ENCODE measurements around the gene BEST1. TPM values are rescaled to one million over a fixed set of nuclear protein-coding genes. Genes with fewer than 3 reads are reported as not detected.

BEST1 gene
- total RNA-seq, 2 donors from 2014 or later = 1.5 to 18.0 TPM

- H3K9me3 ChIP-seq = no peaks in the 10 kb centered on the region
- H3K36me3 ChIP-seq = no peaks in the 10 kb centered on the region
- H3K27ac ChIP-seq = no peak overlapping the region
- TF ChIP-seq POLR2A (IDR thresholded peaks at IDR 0.05) = no peak
- no peaks in the 10 kb centered on the region for H3K27me3 ChIP-seq (replicated peaks; ENCODE audit: insufficient read depth)
- intact Hi-C loops (cut with DNase I) = no loop called here
- peaks cover 3% of the 10 kb centered on the region for H3K4me1 ChIP-seq (replicated peaks)
- no peak overlapping the region for H3K4me3 ChIP-seq
- 37% methylated on average over 2 of the region's 2 CpGs for WGBS
- DNase-seq (ENCODE audit: low spot score) = no peak
These were observed 9.0 kb downstream of the BEST1 start for GRCh38 chr11:61959114-61959513.

DNA sequence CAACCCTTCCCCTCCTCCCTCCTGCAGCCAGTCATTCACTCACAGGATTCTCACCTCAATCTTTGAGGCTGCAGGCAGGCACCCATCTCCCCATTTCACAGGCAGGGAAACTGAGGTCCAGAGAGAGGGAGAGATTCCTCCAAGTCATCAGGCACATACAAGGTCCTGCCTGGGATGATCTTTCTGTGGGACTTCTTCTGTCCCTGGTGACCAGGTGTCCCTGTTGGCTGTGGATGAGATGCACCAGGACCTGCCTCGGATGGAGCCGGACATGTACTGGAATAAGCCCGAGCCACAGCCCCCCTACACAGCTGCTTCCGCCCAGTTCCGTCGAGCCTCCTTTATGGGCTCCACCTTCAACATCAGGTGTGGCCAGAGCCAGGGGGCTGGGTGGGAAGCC, 9.5 kb downstream of the BEST1 start:
- no peak overlapping the region for H3K27ac ChIP-seq
- intact Hi-C loops (cut with DNase I) = no loop called here
- H3K4me3 ChIP-seq = no peak overlapping the region
- H3K27me3 ChIP-seq (replicated peaks; ENCODE audit: insufficient read depth) = no peaks in the 10 kb centered on the region
- WGBS = 81% methylated on average over 6 of the region's 6 CpGs
- H3K4me1 ChIP-seq (replicated peaks) = peaks cover 3% of the 10 kb centered on the region
- TF ChIP-seq, protein P1, sequence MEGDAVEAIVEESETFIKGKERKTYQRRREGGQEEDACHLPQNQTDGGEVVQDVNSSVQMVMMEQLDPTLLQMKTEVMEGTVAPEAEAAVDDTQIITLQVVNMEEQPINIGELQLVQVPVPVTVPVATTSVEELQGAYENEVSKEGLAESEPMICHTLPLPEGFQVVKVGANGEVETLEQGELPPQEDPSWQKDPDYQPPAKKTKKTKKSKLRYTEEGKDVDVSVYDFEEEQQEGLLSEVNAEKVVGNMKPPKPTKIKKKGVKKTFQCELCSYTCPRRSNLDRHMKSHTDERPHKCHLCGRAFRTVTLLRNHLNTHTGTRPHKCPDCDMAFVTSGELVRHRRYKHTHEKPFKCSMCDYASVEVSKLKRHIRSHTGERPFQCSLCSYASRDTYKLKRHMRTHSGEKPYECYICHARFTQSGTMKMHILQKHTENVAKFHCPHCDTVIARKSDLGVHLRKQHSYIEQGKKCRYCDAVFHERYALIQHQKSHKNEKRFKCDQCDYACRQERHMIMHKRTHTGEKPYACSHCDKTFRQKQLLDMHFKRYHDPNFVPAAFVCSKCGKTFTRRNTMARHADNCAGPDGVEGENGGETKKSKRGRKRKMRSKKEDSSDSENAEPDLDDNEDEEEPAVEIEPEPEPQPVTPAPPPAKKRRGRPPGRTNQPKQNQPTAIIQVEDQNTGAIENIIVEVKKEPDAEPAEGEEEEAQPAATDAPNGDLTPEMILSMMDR (IDR thresholded peaks at IDR 0.05) = no peak
- TF ChIP-seq POLR2AphosphoS5 (IDR thresholded peaks at IDR 0.05) (no peak), POLR2A (IDR thresholded peaks at IDR 0.05) (no peak)
- H3K9me3 ChIP-seq = no peaks in the 10 kb centered on the region
- H3K36me3 ChIP-seq = peaks cover 0 to under 1% of the 10 kb centered on the region in 2 donors
- no peak for DNase-seq (ENCODE audit: low spot score)

- intact Hi-C loops (cut with DNase I) = no loop called here
- TF ChIP-seq, protein P1 (IDR thresholded peaks at IDR 0.05) = no peak
- TF ChIP-seq POLR2A (IDR thresholded peaks at IDR 0.05) (no peak), POLR2AphosphoS5 (IDR thresholded peaks at IDR 0.05) (no peak)
- Histone ChIP-seq H3K4me3 (no peak overlapping the region), H3K36me3 (peaks cover 3 to 7% of the 10 kb centered on the region in 2 donors), H3K27me3 (replicated peaks; ENCODE audit: insufficient read depth) (no peaks in the 10 kb centered on the region), H3K9me3 (no peaks in the 10 kb centered on the region), H3K27ac (peak overlapping the region in 1 of 2 donors; percentile 30), H3K4me1 (replicated peaks) (no peaks in the 10 kb centered on the region)
- no peak for DNase-seq (ENCODE audit: low spot score)
- 85% methylated on average over 3 of the region's 3 CpGs for WGBS
These were observed 10.4 kb downstream of the BEST1 start for GRCh38 chr11:61960532-61960931.

DNA sequence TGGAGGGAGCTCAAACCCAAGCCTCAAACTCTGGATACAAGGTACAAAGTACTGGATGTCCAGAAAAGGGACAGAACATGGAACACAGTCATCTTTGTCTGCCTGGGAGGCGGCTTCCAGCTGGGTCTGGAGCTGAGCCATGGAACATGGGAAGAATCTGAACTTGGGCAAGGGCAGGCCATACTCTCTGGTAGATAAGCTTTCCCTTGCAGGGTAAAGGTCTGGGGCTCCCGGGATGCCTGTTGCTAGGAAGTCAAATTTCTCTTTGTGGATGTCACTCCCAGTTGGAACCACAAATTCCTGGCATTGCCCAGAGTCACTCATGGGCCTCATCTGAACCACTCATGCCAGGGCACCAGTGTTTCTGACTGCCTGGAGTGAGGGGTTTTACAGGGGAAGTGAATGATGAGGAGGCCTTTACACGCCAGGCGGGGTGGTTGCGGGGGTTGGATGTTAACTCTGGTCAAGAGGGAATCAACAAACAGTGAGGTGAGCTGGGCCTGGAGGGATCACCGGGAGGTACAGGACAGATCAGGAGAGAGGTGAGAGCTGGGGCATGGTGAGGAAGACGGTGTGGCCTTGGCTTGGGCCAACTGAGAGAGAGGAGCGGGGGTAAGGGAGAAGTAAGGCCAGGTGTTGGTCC, 11.5 kb downstream of the BEST1 start:
- no peaks in the 10 kb centered on the region for H3K4me1 ChIP-seq (replicated peaks)
- intact Hi-C loops (cut with DNase I) = no loop called here
- peaks cover 3 to 7% of the 10 kb centered on the region in 2 donors for H3K36me3 ChIP-seq
- peak overlapping the region in 1 of 2 donors; percentile 6 for H3K27ac ChIP-seq
- no peaks in the 10 kb centered on the region for H3K27me3 ChIP-seq (replicated peaks; ENCODE audit: insufficient read depth)
- no peak overlapping the region for H3K4me3 ChIP-seq
- TF ChIP-seq POLR2AphosphoS5 (IDR thresholded peaks at IDR 0.05) = peak; percentile 28
- TF ChIP-seq, protein P1 (IDR thresholded peaks at IDR 0.05) = no peak
- DNase-seq (ENCODE audit: low spot score) = no peak
- H3K9me3 ChIP-seq = no peaks in the 10 kb centered on the region
- WGBS = 87% methylated on average over 8 of the region's 8 CpGs

- intact Hi-C loops (cut with DNase I) = no loop called here
- Histone ChIP-seq H3K27me3 (replicated peaks; ENCODE audit: insufficient read depth) (no peaks in the 10 kb centered on the region), H3K4me1 (replicated peaks) (no peaks in the 10 kb centered on the region), H3K36me3 (peaks cover 3 to 7% of the 10 kb centered on the region in 2 donors), H3K27ac (peak overlapping the region; percentile 17 to 24), H3K4me3 (no peak overlapping the region), H3K9me3 (no peaks in the 10 kb centered on the region)
- WGBS = 88% methylated on average over 12 of the region's 12 CpGs
- TF ChIP-seq POLR2A (IDR thresholded peaks at IDR 0.05) = no peak
- TF ChIP-seq, protein P1 (IDR thresholded peaks at IDR 0.05) = no peak
- no peak for TF ChIP-seq POLR2AphosphoS5 (IDR thresholded peaks at IDR 0.05)
- no peak for DNase-seq (ENCODE audit: low spot score)
These were observed 12.3 kb downstream of the BEST1 start for GRCh38 chr11:61962213-61963015.
